T follicular helper cell (primary cell): ENCODE measurements around the gene GHITM.

Source experiments
- DNase-seq: peaks from one replicate; pipeline ENCODE4 v3.0.0-alpha.2; 2020; ENCODE audit warnings: low read depth

GHITM gene

DNA sequence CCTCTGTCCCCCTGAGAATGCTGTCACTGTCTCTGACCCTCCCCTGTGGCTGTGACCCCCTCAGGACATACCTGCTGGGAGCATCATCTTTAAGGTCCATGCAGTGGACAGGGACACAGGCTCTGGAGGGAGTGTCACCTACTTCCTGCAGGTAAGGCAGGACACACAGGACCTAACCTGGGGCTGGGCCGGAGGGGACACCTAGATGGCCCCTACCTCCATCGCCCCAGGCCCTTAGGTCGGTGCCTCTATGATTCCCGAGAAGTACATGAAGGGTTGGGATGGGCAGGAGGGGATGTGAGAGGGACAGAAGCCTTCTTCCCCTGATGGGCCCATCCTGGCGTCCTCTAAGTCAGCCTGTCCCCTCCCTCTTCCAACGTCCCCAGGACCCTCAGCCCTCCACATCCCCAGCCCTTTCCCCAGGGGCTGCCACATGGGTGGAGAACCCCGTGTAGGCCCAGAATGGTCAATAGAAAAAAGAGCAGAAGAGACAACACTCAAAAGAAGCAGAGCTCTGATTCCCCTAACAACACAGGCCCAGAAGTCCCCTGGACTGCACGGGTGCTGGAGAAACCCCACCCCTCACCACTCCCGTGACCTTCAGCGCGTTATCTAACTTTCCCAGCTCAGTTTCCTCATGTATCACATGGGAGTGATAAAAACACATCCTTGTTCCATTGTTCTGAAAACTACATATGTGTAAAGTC, 61.4 kb downstream of the GHITM start:
- no peak for DNase-seq

DNA sequence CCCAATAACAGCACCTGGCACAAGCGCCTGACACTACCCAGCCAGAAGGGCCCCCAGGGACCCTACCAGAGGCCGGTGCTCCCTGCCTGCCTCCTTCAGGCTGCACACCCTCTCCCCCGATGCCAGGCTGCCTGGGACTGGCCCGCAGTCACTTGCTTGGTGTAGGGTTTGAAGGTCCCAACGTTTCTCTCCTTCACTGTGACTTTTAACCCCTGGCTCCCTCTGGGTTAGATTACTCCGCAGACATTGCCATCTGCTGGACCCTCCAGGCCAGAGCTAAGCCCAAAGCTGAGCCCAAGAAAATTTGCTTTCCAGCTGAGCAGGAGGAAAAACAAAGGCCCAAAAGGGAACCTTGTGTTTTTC, 61.9 kb downstream of the GHITM start:
- no peak for DNase-seq

DNA sequence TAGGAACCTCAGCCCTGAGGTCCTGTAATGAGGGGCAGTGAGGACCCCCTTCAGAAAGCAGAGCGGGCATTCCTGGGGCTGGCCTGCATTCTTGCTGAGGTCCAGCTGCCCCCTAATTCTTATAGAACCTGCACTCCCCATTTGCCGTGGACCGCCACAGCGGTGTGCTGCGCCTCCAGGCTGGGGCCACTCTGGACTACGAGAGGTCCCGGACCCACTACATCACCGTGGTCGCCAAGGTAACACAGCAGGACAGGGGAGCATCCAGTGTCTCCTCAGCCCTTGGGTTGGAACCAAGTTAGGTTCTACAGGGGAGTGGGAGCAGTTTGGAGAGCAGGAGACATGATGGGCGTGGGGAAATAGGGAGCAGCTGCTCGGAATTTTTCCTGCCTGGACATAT, 62.4 kb downstream of the GHITM start:
- no peak for DNase-seq

DNA sequence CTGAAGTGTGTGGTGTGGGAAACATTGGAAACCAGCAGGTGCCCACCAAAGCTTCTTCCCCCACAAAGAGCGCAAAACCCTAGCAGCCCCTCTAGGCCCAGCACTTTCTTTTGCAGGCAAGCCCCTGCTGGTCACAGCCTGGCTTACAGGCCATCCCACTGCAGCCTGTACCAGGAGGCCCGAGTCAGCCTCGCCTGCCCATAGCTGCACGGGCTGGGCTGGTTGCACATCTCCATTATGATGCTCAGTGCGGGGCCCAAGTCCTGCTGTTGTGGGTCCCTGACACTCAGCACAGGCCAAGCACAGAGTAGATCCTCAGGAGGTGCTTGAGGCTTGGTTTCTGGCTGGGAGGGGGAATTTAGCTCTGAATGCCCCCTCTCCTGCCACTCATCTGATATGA, 63.0 kb downstream of the GHITM start:
- DNase-seq: no peak
